ENCODE data around the gene HIGD2A.

The HIGD2A gene

DNA sequence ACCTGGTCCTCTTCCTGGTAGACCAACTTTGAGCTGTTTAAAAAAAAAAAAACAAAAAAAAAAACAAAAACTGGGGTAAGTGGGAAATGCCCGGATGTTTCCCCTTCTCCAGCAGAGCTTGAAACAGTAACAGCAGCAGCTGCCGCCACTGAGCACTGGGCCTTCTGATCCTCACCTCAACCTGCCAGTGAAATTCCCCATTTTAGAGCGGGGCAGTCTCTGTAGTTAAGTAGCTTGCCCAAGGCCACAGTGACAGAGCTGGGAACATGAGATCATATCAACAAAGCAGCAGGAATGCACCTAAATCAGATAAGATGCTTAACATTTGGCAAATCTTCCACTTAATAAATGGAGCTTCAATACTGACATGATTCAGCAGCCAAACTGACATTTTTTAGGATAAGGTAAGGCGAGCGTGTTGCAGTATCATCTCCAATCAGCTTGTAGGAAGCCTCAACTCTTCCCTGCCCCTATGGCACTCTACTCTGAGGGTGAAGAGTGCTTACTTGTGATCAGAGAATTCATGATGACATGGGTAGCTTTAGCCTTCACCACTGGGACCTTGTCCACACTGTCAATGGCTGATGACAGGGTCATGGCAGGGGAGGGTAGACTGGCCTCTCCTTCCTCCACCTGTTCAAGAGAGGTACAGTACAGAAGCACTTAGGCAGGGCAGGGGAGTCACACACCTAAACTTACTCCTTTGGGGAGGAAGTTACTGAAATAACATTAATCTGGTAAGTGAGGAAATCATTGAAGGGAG is 36.3 kb upstream of the HIGD2A start:
- no peak overlapping the region for H3K4me3 ChIP-seq (replicated peaks in 1 of 2; ENCODE audit: low read depth in 2 of 2, low read length in 2 of 2)
- no peak for DNase-seq (ENCODE audit: low read depth in 2 of 2)
- TF ChIP-seq, protein P1, sequence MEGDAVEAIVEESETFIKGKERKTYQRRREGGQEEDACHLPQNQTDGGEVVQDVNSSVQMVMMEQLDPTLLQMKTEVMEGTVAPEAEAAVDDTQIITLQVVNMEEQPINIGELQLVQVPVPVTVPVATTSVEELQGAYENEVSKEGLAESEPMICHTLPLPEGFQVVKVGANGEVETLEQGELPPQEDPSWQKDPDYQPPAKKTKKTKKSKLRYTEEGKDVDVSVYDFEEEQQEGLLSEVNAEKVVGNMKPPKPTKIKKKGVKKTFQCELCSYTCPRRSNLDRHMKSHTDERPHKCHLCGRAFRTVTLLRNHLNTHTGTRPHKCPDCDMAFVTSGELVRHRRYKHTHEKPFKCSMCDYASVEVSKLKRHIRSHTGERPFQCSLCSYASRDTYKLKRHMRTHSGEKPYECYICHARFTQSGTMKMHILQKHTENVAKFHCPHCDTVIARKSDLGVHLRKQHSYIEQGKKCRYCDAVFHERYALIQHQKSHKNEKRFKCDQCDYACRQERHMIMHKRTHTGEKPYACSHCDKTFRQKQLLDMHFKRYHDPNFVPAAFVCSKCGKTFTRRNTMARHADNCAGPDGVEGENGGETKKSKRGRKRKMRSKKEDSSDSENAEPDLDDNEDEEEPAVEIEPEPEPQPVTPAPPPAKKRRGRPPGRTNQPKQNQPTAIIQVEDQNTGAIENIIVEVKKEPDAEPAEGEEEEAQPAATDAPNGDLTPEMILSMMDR (IDR thresholded peaks at IDR 0.05; ENCODE audit: low read depth, low read length), result no peak

- TF ChIP-seq, protein P1 (IDR thresholded peaks at IDR 0.05; ENCODE audit: low read depth, low read length), result no peak
- no peak overlapping the region for H3K4me3 ChIP-seq (replicated peaks in 1 of 2; ENCODE audit: low read depth in 2 of 2, low read length in 2 of 2)
- DNase-seq (ENCODE audit: low read depth in 2 of 2), result no peak
Observed at GRCh38 chr5:176353533-176353932, 35.0 kb upstream of the HIGD2A start.

DNA sequence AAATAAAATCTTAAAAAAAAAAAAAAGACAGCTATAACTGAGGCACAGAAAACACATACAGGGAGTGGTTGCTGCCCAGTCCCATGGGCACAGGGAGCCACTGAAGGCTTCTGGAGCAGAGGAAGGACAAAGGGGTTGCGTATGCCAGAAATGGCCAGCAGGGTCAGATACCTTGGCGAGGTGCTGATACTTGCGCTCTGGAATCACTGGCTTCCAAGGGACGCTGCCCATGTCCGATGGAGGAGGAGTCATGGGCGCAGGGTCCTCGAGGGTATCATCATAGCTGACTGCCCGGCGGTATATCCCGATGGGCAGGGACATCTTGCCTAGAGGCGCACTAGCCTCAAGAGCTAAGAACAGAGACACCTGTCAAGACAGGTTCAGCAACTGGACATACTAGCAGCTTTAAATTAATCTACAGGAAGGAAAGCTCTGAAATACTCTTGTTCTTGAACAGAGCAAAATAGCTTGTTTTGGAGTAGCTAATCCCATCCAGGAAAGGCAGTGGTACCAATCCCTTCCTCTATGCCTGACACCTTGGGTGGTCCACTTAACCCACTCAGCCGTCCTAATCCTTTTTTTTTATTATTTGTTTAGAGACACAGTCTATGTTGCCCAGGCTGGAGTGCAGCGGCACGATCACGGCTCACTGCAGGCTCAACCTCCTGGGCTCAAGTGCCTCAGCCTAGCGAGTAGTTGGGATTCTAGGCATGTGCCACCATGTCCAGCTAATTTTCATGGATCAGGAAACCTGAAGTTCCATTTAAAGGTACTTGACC is 33.0 kb upstream of the HIGD2A start:
- no peak overlapping the region for H3K4me3 ChIP-seq (replicated peaks in 1 of 2; ENCODE audit: low read depth in 2 of 2, low read length in 2 of 2)

GRCh38 chr5:176356179-176356566 is 32.4 kb upstream of the HIGD2A start:
- DNase-seq (ENCODE audit: low read depth in 2 of 2), result no peak
- TF ChIP-seq, protein P1 (IDR thresholded peaks at IDR 0.05; ENCODE audit: low read depth, low read length), result no peak
- no peak overlapping the region for H3K4me3 ChIP-seq (replicated peaks in 1 of 2; ENCODE audit: low read depth in 2 of 2, low read length in 2 of 2)

More for the DNA sequence above, 33.0 kb upstream of the HIGD2A start:
- no peak for DNase-seq (ENCODE audit: low read depth in 2 of 2)
- TF ChIP-seq, protein P1 (IDR thresholded peaks at IDR 0.05; ENCODE audit: low read depth, low read length), result no peak

DNA sequence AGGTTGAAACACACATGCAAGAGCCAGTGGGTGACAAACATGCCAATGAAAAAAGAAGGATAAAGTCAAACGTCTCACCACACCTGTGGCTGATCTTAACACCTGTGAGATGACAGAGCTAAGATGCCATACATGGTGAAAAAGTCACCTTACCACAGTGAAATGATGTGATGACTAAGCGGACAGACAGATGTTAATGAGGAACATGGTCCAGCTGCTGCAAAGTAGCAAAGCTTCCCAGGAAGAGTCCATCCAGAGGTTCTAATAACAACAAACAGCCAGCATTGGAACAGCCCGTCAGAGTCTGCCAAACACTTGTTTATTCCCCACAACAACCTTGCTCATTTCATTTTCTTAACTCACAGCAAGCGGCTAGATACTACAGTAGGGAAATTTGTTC is 28.9 kb upstream of the HIGD2A start:
- TF ChIP-seq, protein P1 (IDR thresholded peaks at IDR 0.05; ENCODE audit: low read depth, low read length), result no peak
- no peak overlapping the region for H3K4me3 ChIP-seq (replicated peaks in 1 of 2; ENCODE audit: low read depth in 2 of 2, low read length in 2 of 2)

DNA sequence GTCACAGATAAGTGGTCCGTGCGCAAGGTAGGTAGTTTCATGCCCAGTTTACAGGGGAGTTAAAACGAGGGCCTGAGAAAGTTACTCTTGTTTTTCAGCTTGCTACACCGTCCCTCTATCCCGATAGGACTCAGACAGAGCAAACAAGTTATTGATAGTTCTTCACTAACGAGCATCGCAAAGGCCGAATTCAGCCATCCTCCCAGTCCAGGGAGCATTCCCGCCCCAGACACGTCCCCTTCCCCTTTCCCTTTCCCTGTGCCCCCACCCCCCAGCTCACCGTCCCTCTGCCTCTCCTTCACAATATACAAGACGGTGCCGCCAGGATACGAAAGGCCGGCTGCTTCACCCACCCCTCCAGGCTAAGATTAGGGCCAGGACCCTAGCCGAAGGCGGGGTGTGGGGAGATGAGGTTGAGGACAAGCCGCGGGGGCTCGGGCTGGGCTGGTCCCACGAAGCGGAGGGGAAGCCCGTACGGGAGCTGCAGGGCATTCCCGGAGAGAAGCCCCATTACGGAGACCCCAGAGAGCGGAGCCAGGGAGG is 27.6 kb upstream of the HIGD2A start:
- TF ChIP-seq, protein P1 (IDR thresholded peaks at IDR 0.05; ENCODE audit: low read depth, low read length), result no peak
- H3K4me3 ChIP-seq (replicated peaks in 1 of 2; ENCODE audit: low read depth in 2 of 2, low read length in 2 of 2), result peak overlapping the region; percentile 96 to 98
- peak; percentile 6 to 9 for DNase-seq (ENCODE audit: low read depth in 2 of 2)

More for the DNA sequence above, 28.9 kb upstream of the HIGD2A start:
- DNase-seq (ENCODE audit: low read depth in 2 of 2), result peak in 1 of 2 donors; percentile 15
